Renal cortex interstitium (tissue), 11 donors: ENCODE results near the gene P2RY10. TPM values are rescaled to one million over a fixed set of nuclear protein-coding genes. Genes with fewer than 3 reads are reported as not detected.
"Not testable (repeated sequence)": the region's sequence is repeated elsewhere in the genome, so short reads cannot be mapped to it uniquely, and the experiment has no call there.

Experiments used
- DNase-seq, 11 donors: peaks; one replicate each; pipeline ENCODE4 v3.0.0-alpha.2; 2013; ENCODE audit warnings: low read depth in 9 of 11, low spot score in 4 of 11; ENCODE audit errors: extremely low read depth in 1 of 11
- polyA plus RNA-seq, 3 donors: library from polyadenylated mRNA; unstranded; fragments of 120-200 nt; gene quantifications; one replicate each; pipeline ENCODE4 v1.2.1, GENCODE V29; 2013; ENCODE audit not compliant: insufficient read length in 3 of 3

P2RY10 gene
- polyA plus RNA-seq, 3 donors = 0.16 to 0.18 TPM; not detected in 1

- DNase-seq = not testable (repeated sequence)
These were observed 62.3 kb downstream of the P2RY10 start for GRCh38 chrX:79007540-79007939.

Other genes starting within 250 kb of the P2RY10 start
- 10 to 100 TPM; 14.8 to 24.2 (median 17.6) TPM for gene LPAR4, start 197.7 kb upstream of the P2RY10 start, polyA plus RNA-seq
- gene GPR174, start 199.3 kb downstream of the P2RY10 start, polyA plus RNA-seq = under 1 TPM; 0.12 to 0.39 (median 0.14) TPM